ENCODE data around the gene NMNAT2. TPM values are rescaled to one million over a fixed set of nuclear protein-coding genes. Genes with fewer than 3 reads are reported as not detected.
A peak's percentile ranks its signal among the peaks of the same experiment; 100 is the strongest.

NMNAT2 gene
- total RNA-seq, 1 experiment from 2014 or later = 11.4 TPM

DNA sequence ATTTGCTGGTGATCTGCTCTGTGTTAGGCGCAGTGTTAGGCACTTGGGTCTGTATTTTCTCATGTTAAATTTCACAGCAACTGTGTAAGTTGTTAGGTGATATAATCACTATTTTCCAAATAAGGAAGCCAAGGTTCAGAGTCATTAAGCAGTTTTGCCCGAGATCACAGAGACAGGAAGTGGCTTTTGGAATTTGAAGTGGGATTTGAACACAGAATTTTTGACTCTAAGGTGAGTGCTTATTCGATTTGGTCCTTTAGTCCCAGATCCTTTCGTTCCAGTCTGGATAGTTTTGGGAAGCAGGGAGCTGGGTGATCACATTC, 114.9 kb downstream of the NMNAT2 start:
- Histone ChIP-seq H3K9ac (ENCODE audit: extremely low read depth, insufficient read length, low read length) (no peak overlapping the region), H3K4me1 (ENCODE audit: insufficient read depth, low read length) (peaks cover 14% of the 10 kb centered on the region; the same call in 1 of the 2 replicates), H3K79me1 (ENCODE audit: insufficient read depth, low read depth, low read length, poor library complexity, severe bottlenecking) (no peaks in the 10 kb centered on the region), H4K5ac (ENCODE audit: insufficient read length, low read depth, low read length) (no peak overlapping the region), H4K8ac (replicated peaks; ENCODE audit: insufficient read length, low read depth, low read length) (no peak overlapping the region), H2BK12ac (ENCODE audit: insufficient read length, low read depth, low read length) (no peak overlapping the region), H3K23ac (ENCODE audit: insufficient read length, low read depth, low read length) (no peak overlapping the region), H2BK15ac (ENCODE audit: low read depth, low read length) (no peak overlapping the region), H2AFZ (ENCODE audit: low read length) (no peak overlapping the region), H3K56ac (ENCODE audit: insufficient read length, low read depth, low read length) (no peak overlapping the region), H2BK20ac (ENCODE audit: low read depth, low read length, poor library complexity, severe bottlenecking) (no peak overlapping the region), H3K23me2 (ENCODE audit: insufficient read length, low read depth, low read length, poor library complexity, severe bottlenecking) (no peaks in the 10 kb centered on the region), H3T11ph (ENCODE audit: low read length) (no peak overlapping the region), H2BK5ac (ENCODE audit: insufficient read length, low read length) (no peak overlapping the region), H3K79me2 (ENCODE audit: insufficient read depth, low read length) (no peaks in the 10 kb centered on the region), H3K4me2 (ENCODE audit: insufficient read depth, insufficient read length, low read length) (no peak overlapping the region), H3K14ac (ENCODE audit: insufficient read depth, low read length) (no peak overlapping the region), H2BK120ac (ENCODE audit: low read depth, low read length, poor library complexity, severe bottlenecking) (no peak overlapping the region), H3K4ac (ENCODE audit: low read depth, low read length) (no peak overlapping the region), H3K27ac (ENCODE audit: insufficient read length, low read depth, low read length) (no peak overlapping the region), H4K20me1 (ENCODE audit: control insufficient read depth, insufficient read depth, insufficient read length) (no peaks in the 10 kb centered on the region), H3K18ac (ENCODE audit: insufficient read length, low read depth, low read length) (no peak overlapping the region), H3K27me3 (ENCODE audit: insufficient read depth, low read length) (no peaks in the 10 kb centered on the region), H4K91ac (ENCODE audit: insufficient read length, low read depth, low read length) (no peak overlapping the region), H2AK5ac (ENCODE audit: insufficient read length, low read length) (no peak overlapping the region), H3K9me3 (ENCODE audit: control insufficient read depth, low read depth, low read length) (no peaks in the 10 kb centered on the region)
- Mint-ChIP-seq H3K9me3 (no peaks in the 10 kb centered on the region; a peak in 1 of 5 replicates), H3K4me3 (no peak overlapping the region), H3K27ac (0 out of 7 replicates have a peak overlapping the region, but pooled peaks of 1 of the 3 experiments have one; percentile 27), H3K36me3 (ENCODE audit: insufficient read depth in 1 of 3, low read depth in 3 of 3) (no peaks in the 10 kb centered on the region; a peak in 2 of 7 replicates), H3K4me1 (peaks cover 34 to 40% of the 10 kb centered on the region in 2 experiments), H3K27me3 (ENCODE audit: low read depth) (peaks cover 2% of the 10 kb centered on the region; the same call in 1 of the 2 replicates)
- TF ChIP-seq, protein P1, sequence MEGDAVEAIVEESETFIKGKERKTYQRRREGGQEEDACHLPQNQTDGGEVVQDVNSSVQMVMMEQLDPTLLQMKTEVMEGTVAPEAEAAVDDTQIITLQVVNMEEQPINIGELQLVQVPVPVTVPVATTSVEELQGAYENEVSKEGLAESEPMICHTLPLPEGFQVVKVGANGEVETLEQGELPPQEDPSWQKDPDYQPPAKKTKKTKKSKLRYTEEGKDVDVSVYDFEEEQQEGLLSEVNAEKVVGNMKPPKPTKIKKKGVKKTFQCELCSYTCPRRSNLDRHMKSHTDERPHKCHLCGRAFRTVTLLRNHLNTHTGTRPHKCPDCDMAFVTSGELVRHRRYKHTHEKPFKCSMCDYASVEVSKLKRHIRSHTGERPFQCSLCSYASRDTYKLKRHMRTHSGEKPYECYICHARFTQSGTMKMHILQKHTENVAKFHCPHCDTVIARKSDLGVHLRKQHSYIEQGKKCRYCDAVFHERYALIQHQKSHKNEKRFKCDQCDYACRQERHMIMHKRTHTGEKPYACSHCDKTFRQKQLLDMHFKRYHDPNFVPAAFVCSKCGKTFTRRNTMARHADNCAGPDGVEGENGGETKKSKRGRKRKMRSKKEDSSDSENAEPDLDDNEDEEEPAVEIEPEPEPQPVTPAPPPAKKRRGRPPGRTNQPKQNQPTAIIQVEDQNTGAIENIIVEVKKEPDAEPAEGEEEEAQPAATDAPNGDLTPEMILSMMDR (conservative IDR thresholded peaks at IDR 0.05) = no peak
- no peak for DNase-seq
- no CpG with 5 or more reads among the region's 4 CpGs for WGBS (ENCODE audit: extremely low coverage, insufficient read length, low lambda C conversion rate)
